ENCODE measurements around the gene NPTN.

The NPTN gene

GRCh38 chr15:73604477-73604876 lies 28.7 kb downstream of the NPTN start:
- no peak overlapping the region for H3K9ac ChIP-seq (ENCODE audit: low read length)
- no peak overlapping the region for H2AFZ ChIP-seq (ENCODE audit: low read length)
- H3K9me3 ChIP-seq (replicated peaks; ENCODE audit: insufficient read depth, low read length): no peaks in the 10 kb centered on the region
- no peak overlapping the region for H3K4me3 ChIP-seq (ENCODE audit: low read length)
- no peak overlapping the region for H3K4me2 ChIP-seq (ENCODE audit: low read depth, low read length)
- no peaks in the 10 kb centered on the region for H3F3A ChIP-seq (ENCODE audit: insufficient read depth, low read length)
- no peak overlapping the region for H3K27ac ChIP-seq (ENCODE audit: low read length)
- H3K9me2 ChIP-seq (replicated peaks; ENCODE audit: insufficient read depth, low read length): no peaks in the 10 kb centered on the region
- H3K79me2 ChIP-seq (ENCODE audit: low read length): peaks cover 95% of the 10 kb centered on the region
- no peaks in the 10 kb centered on the region for H3K27me3 ChIP-seq (replicated peaks; ENCODE audit: insufficient read depth, low read length)
- H4K20me1 ChIP-seq (ENCODE audit: insufficient read depth, low read length): peaks cover 9% of the 10 kb centered on the region
- peaks cover 9% of the 10 kb centered on the region; the same call in 1 of the 2 replicates for H3K4me1 ChIP-seq (ENCODE audit: low read length)
- no peaks in the 10 kb centered on the region for H3K36me3 ChIP-seq (replicated peaks; ENCODE audit: insufficient read depth, low read length)
- TF ChIP-seq EZH2phosphoT487 (IDR thresholded peaks at IDR 0.05; ENCODE audit: low read length) (no peak), EZH2 (optimal IDR thresholded peaks at IDR 0.05; ENCODE audit: low read depth, low read length) (no peak), CTCF (IDR thresholded peaks at IDR 0.05; ENCODE audit: low read length) (no peak)
- no peak for DNase-seq

DNA sequence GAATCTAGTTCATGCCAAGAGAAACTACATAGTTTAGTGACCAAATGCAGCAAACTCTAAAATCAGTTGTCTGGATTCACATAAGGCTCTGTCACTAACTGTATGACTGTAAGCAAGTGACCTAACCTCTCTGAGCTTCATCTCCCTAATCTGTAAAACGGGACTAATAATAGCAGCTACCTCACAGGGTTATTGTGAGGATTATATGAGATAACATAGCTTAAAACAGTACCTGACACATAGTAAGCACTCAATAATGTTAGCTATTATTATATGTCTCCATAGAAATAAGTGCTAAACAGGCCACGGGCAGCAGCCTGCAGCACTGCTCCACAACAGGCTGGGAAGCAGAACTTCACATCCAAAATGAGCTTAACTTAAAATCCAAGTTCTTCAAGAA lies 30.2 kb downstream of the NPTN start:
- Histone ChIP-seq H4K20me1 (ENCODE audit: insufficient read depth, low read length) (peaks cover 14% of the 10 kb centered on the region), H3K9me2 (replicated peaks; ENCODE audit: insufficient read depth, low read length) (no peaks in the 10 kb centered on the region), H3K4me3 (ENCODE audit: low read length) (no peak overlapping the region), H3K27ac (ENCODE audit: low read length) (no peak overlapping the region), H3K27me3 (replicated peaks; ENCODE audit: insufficient read depth, low read length) (no peaks in the 10 kb centered on the region), H3K4me1 (ENCODE audit: low read length) (peaks cover 7% of the 10 kb centered on the region; the same call in 1 of the 2 replicates), H3K9ac (ENCODE audit: low read length) (no peak overlapping the region), H3F3A (ENCODE audit: insufficient read depth, low read length) (no peaks in the 10 kb centered on the region), H2AFZ (ENCODE audit: low read length) (no peak overlapping the region), H3K4me2 (ENCODE audit: low read depth, low read length) (no peak overlapping the region), H3K79me2 (ENCODE audit: low read length) (peaks cover 94% of the 10 kb centered on the region), H3K36me3 (replicated peaks; ENCODE audit: insufficient read depth, low read length) (no peaks in the 10 kb centered on the region), H3K9me3 (replicated peaks; ENCODE audit: insufficient read depth, low read length) (no peaks in the 10 kb centered on the region)
- TF ChIP-seq EZH2phosphoT487 (IDR thresholded peaks at IDR 0.05; ENCODE audit: low read length) (no peak), CTCF (IDR thresholded peaks at IDR 0.05; ENCODE audit: low read length) (no peak), EZH2 (optimal IDR thresholded peaks at IDR 0.05; ENCODE audit: low read depth, low read length) (no peak)
- DNase-seq: no peak

GRCh38 chr15:73602446-73602843 lies 30.7 kb downstream of the NPTN start:
- Histone ChIP-seq H4K20me1 (ENCODE audit: insufficient read depth, low read length) (peaks cover 14% of the 10 kb centered on the region), H3K27ac (ENCODE audit: low read length) (no peak overlapping the region), H3K9me2 (replicated peaks; ENCODE audit: insufficient read depth, low read length) (no peaks in the 10 kb centered on the region), H3K4me2 (ENCODE audit: low read depth, low read length) (no peak overlapping the region), H3K9me3 (replicated peaks; ENCODE audit: insufficient read depth, low read length) (no peaks in the 10 kb centered on the region), H2AFZ (ENCODE audit: low read length) (no peak overlapping the region), H3K4me3 (ENCODE audit: low read length) (no peak overlapping the region), H3K27me3 (replicated peaks; ENCODE audit: insufficient read depth, low read length) (no peaks in the 10 kb centered on the region), H3K4me1 (ENCODE audit: low read length) (peaks cover 2% of the 10 kb centered on the region; the same call in 1 of the 2 replicates), H3K36me3 (replicated peaks; ENCODE audit: insufficient read depth, low read length) (no peaks in the 10 kb centered on the region), H3K79me2 (ENCODE audit: low read length) (peaks cover 95% of the 10 kb centered on the region), H3K9ac (ENCODE audit: low read length) (no peak overlapping the region), H3F3A (ENCODE audit: insufficient read depth, low read length) (no peaks in the 10 kb centered on the region)
- DNase-seq: no peak
- no peak for TF ChIP-seq EZH2phosphoT487 (IDR thresholded peaks at IDR 0.05; ENCODE audit: low read length)
- no peak for TF ChIP-seq EZH2 (optimal IDR thresholded peaks at IDR 0.05; ENCODE audit: low read depth, low read length)
- no peak for TF ChIP-seq CTCF (IDR thresholded peaks at IDR 0.05; ENCODE audit: low read length)
